Panc1 (cell line): Measurements from ENCODE around the gene TIGIT.

Experiments
- REST ChIP-seq, 2 experiments: IDR thresholded peaks; 2 replicates each; pipeline ENCODE4 v1.6.1; 2011 to 2012; ENCODE audit warnings: low read depth in 2 of 2, control low read depth in 1 of 2, low read length in 1 of 2, mild to moderate bottlenecking in 1 of 2, moderate library complexity in 1 of 2; ENCODE audit not compliant: insufficient read depth in 1 of 2
- SIN3A ChIP-seq: IDR thresholded peaks from 2 replicates; pipeline ENCODE4 v1.6.1; 2012; ENCODE audit warnings: low read depth, mild to moderate bottlenecking, low read length, moderate library complexity, borderline replicate concordance; ENCODE audit not compliant: insufficient read depth
- TF ChIP-seq, protein P1 (sequence below): fragments of 450-650 bp; IDR thresholded peaks from 2 replicates; pipeline ENCODE4 v1.5.1; 2017; ENCODE audit warnings: mild to moderate bottlenecking

- TF ChIP-seq, protein P1, sequence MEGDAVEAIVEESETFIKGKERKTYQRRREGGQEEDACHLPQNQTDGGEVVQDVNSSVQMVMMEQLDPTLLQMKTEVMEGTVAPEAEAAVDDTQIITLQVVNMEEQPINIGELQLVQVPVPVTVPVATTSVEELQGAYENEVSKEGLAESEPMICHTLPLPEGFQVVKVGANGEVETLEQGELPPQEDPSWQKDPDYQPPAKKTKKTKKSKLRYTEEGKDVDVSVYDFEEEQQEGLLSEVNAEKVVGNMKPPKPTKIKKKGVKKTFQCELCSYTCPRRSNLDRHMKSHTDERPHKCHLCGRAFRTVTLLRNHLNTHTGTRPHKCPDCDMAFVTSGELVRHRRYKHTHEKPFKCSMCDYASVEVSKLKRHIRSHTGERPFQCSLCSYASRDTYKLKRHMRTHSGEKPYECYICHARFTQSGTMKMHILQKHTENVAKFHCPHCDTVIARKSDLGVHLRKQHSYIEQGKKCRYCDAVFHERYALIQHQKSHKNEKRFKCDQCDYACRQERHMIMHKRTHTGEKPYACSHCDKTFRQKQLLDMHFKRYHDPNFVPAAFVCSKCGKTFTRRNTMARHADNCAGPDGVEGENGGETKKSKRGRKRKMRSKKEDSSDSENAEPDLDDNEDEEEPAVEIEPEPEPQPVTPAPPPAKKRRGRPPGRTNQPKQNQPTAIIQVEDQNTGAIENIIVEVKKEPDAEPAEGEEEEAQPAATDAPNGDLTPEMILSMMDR = no peak
- TF ChIP-seq SIN3A (no peak), REST (IDR thresholded peaks at IDR 0.05; ENCODE audit: insufficient read depth in 1 of 2, low read depth in 2 of 2, low read length in 1 of 2) (no peak)
Observed at GRCh38 chr3:114307832-114308231, 14.0 kb downstream of the TIGIT start.
